ENCODE measurements around the gene CCNL1. TPM values are rescaled to one million over a fixed set of nuclear protein-coding genes. Genes with fewer than 3 reads are reported as not detected.

The CCNL1 gene
- total RNA-seq, 3 donors from 2014 or later (not counting 1 experiment from before 2014, with no cell fraction given): 1,104 to 1,331 (median 1,220) TPM

- 77% methylated on average over 1 of the region's 2 CpGs for WGBS (ENCODE audit: insufficient coverage)
- Mint-ChIP-seq H3K27ac (no peak overlapping the region), H3K36me3 (no peaks in the 10 kb centered on the region), H3K9me3 (no peaks in the 10 kb centered on the region), H3K4me1 (no peaks in the 10 kb centered on the region), H3K27me3 (ENCODE audit: low read depth in 2 of 2) (peaks cover 9 to 10% of the 10 kb centered on the region in 2 donors), H3K4me3 (no peak overlapping the region)
- no peaks in the 10 kb centered on the region for H3K27me3 ChIP-seq (ENCODE audit: control insufficient read depth, insufficient read depth, low read length)
- no peak for TF ChIP-seq CTCF (IDR thresholded peaks at IDR 0.05)
- intact Hi-C loops (cut with micrococcal nuclease): no loop called here
- DNase-seq: no peak
- H3K9me3 ChIP-seq (ENCODE audit: control insufficient read depth, insufficient read depth, low read length): no peaks in the 10 kb centered on the region
- no peak for ATAC-seq
- no peak overlapping the region for H3K4me3 ChIP-seq (ENCODE audit: low read length)
- H3K36me3 ChIP-seq (ENCODE audit: control insufficient read depth, insufficient read depth, low read length): no peaks in the 10 kb centered on the region
- no peaks in the 10 kb centered on the region for H3K4me1 ChIP-seq (ENCODE audit: control insufficient read depth, insufficient read depth, low read length)
- H3K27ac ChIP-seq (ENCODE audit: low read length): no peak overlapping the region
These were observed 48.4 kb downstream of the CCNL1 start for GRCh38 chr3:157111518-157111917.

- no peak for TF ChIP-seq CTCF (IDR thresholded peaks at IDR 0.05)
- Mint-ChIP-seq H3K36me3 (no peaks in the 10 kb centered on the region), H3K4me1 (no peaks in the 10 kb centered on the region), H3K9me3 (no peaks in the 10 kb centered on the region), H3K4me3 (no peak overlapping the region), H3K27ac (no peak overlapping the region), H3K27me3 (ENCODE audit: low read depth in 2 of 2) (peaks cover 2 to 4% of the 10 kb centered on the region in 2 donors)
- ATAC-seq: no peak
- Histone ChIP-seq H3K27me3 (ENCODE audit: control insufficient read depth, insufficient read depth, low read length) (no peaks in the 10 kb centered on the region), H3K4me3 (ENCODE audit: low read length) (no peak overlapping the region), H3K36me3 (ENCODE audit: control insufficient read depth, insufficient read depth, low read length) (no peaks in the 10 kb centered on the region), H3K27ac (ENCODE audit: low read length) (no peak overlapping the region), H3K4me1 (ENCODE audit: control insufficient read depth, insufficient read depth, low read length) (no peaks in the 10 kb centered on the region), H3K9me3 (ENCODE audit: control insufficient read depth, insufficient read depth, low read length) (no peaks in the 10 kb centered on the region)
- intact Hi-C loops (cut with micrococcal nuclease): no loop called here
- DNase-seq: no peak
- WGBS (ENCODE audit: insufficient coverage): 86% methylated on average over 6 of the region's 6 CpGs
These were observed 49.1 kb downstream of the CCNL1 start for GRCh38 chr3:157110761-157111278.

DNA sequence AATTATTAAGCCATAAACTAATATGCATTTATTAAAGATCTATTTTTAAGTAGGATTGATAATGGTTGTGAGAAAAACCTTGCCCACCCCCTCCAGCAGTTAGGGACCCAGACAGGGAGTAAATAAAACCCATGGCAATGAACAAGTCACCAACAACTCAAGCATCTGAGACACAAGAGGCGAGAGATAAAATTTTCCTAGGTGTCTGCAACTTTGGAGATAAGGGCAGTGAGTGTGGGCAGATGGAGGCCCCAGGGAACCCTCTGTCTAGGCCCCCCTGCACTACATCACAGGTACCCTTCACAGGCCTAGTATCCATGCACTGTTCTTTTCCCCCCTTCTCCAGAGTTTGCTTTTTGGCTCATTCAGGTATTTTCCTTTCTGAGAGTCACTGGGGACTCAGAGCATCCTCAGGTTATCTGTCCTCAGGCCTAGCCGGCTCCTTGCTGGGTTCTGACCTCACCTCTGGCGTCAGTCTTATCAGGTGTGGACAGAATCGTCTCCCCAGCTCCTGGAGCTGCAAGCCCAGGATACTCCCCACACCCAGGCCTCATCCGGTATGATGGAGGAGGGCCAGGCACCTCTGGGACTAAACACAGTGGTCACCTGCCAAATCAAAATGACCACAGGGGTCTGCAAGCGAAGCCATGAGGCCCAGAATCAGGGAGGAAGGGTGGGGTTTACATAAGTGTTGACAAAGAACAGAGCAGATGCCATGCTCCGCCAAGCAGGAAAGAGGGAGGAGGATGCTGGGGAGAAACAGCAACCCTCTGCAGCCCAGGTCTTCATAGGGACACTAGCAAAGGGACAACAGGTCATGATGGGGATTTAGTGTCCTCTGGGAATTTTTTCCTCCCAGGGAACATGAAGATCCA, 50.4 kb downstream of the CCNL1 start:
- Mint-ChIP-seq H3K4me1 (no peaks in the 10 kb centered on the region), H3K4me3 (no peak overlapping the region), H3K9me3 (no peaks in the 10 kb centered on the region), H3K27ac (no peak overlapping the region), H3K36me3 (no peaks in the 10 kb centered on the region), H3K27me3 (ENCODE audit: low read depth in 2 of 2) (peaks cover 0 to 2% of the 10 kb centered on the region in 2 donors)
- H3K4me3 ChIP-seq (ENCODE audit: low read length): no peak overlapping the region
- TF ChIP-seq CTCF (IDR thresholded peaks at IDR 0.05): no peak
- no peaks in the 10 kb centered on the region for H3K36me3 ChIP-seq (ENCODE audit: control insufficient read depth, insufficient read depth, low read length)
- no peak for DNase-seq
- no peak overlapping the region for H3K27ac ChIP-seq (ENCODE audit: low read length)
- H3K4me1 ChIP-seq (ENCODE audit: control insufficient read depth, insufficient read depth, low read length): peaks cover 7% of the 10 kb centered on the region
- intact Hi-C loops (cut with micrococcal nuclease): no loop called here
- ATAC-seq: no peak
- WGBS (ENCODE audit: insufficient coverage): 91% methylated on average over 6 of the region's 7 CpGs
- H3K9me3 ChIP-seq (ENCODE audit: control insufficient read depth, insufficient read depth, low read length): no peaks in the 10 kb centered on the region
- no peaks in the 10 kb centered on the region for H3K27me3 ChIP-seq (ENCODE audit: control insufficient read depth, insufficient read depth, low read length)

Data from natural killer cell (primary cell).